Measurements from ENCODE around the gene RHOT2.

RHOT2 gene

DNA sequence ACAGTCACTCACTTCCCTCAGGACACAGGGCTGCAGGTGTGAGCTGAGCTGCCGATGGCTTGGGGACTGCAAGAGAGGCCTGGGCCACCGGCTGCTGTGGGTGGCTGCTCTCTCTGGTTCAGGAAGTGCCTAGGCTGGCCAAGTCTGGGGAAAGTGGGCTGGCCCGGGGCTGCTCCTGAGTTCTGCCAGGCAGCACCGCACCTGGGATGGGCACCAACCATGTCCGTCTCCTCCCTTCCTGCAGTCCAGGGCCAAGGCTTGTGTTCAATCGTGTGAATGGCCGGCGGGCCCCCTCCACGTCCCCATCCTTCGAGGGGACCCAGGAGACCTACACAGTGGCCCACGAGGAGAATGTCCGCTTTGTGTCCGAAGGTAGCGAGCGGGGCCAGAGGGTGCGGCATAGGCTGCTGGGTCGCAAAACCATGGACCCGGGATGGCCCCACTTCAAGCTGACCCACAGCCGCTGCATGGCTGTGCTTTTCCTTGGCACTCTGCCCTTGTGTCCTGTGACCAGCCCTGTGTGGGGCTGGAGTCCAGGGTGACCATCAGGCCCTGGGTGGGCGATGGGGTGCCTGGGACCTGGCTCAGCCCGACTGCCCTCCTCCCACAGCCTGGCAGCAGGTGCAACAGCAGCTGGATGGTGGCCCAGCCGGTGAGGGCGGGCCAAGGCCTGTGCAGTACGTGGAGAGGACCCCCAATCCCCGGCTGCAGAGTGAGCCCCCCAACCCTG is 20.6 kb upstream of the RHOT2 start:
- no peak for DNase-seq (ENCODE audit: low read depth in 2 of 2)

GRCh38 chr16:648071-648780 is 19.7 kb upstream of the RHOT2 start:
- no peak for DNase-seq (ENCODE audit: low read depth in 2 of 2)

DNA sequence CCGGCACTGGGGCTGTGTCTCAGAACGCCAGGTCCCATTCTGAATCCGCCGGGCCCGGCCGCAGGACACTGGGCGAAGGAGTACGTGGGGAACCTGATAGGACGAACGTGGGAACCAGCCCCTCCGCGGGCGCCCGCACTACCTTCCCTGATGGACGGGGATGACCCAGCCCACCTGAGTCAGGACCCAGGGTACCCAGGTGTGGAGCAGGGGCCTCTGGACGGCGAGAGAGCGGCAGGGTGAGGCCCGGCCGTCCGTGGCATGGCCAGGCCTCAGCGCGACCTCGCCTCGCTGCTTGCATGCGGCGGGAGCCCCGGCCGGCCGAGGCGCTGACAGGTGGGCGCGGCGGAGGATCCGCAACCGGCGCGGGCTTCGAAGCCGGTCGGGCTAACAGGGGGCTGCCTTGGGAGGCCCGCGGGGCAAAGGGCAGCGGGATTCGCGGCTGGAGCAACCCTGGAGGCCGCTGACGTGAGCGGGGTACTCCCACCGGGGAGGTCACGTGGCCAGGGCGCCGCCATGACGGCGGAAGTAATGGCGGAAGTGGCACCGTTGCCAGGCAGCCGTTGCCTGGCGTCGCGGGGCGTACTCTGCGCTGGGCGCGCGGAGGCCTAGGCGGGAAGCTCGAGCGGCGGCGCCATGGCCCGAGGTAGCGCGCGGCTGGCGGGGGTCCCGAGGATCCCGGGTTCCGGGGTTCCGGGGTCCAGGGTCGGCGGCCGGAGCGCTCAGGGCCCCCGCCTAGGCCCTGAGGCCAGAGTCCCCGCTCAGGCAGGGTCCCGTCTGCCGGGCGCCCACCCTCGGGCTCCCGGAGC is 18.9 kb upstream of the RHOT2 start, which contains the start of gene WDR90:
Gene WDR90, plus strand, starts transcription at position 585 of the 809 bp plus-strand sequence. Its CDS starts 52 bp downstream, at position 637.
- DNase-seq (ENCODE audit: low read depth in 2 of 2): peak; percentile 70 to 71

- no peak for DNase-seq (ENCODE audit: low read depth in 2 of 2)
These were observed 18.3 kb upstream of the RHOT2 start for GRCh38 chr16:649631-650030.

- DNase-seq (ENCODE audit: low read depth in 2 of 2): no peak
These were observed 16.1 kb upstream of the RHOT2 start for GRCh38 chr16:651844-652243.

GRCh38 chr16:652454-653305 is 15.3 kb upstream of the RHOT2 start:
- no peak for DNase-seq (ENCODE audit: low read depth in 2 of 2)

DNA sequence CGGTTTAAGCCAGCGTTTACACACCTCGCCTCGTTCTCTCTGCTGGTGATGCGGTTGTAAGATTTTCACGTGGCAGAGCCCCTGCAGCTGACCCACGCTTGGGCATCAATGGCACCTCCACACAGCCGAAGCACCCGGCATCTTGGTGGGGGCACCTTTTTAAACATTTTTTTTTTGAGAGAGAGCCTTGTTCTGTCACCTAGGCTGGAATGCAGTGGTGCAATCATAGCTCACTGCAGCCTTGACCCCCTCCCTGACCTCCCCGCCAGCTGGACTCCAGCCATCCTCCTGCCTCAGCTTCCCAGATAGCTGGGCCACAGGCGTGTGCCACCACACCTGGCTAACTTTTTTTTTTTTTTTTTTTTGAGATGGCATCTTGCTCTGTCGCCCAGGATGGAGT is 13.9 kb upstream of the RHOT2 start:
- no peak for DNase-seq (ENCODE audit: low read depth in 2 of 2)

GRCh38 chr16:657487-657886 is 10.4 kb upstream of the RHOT2 start:
- DNase-seq (ENCODE audit: low read depth in 2 of 2): no peak

DNA sequence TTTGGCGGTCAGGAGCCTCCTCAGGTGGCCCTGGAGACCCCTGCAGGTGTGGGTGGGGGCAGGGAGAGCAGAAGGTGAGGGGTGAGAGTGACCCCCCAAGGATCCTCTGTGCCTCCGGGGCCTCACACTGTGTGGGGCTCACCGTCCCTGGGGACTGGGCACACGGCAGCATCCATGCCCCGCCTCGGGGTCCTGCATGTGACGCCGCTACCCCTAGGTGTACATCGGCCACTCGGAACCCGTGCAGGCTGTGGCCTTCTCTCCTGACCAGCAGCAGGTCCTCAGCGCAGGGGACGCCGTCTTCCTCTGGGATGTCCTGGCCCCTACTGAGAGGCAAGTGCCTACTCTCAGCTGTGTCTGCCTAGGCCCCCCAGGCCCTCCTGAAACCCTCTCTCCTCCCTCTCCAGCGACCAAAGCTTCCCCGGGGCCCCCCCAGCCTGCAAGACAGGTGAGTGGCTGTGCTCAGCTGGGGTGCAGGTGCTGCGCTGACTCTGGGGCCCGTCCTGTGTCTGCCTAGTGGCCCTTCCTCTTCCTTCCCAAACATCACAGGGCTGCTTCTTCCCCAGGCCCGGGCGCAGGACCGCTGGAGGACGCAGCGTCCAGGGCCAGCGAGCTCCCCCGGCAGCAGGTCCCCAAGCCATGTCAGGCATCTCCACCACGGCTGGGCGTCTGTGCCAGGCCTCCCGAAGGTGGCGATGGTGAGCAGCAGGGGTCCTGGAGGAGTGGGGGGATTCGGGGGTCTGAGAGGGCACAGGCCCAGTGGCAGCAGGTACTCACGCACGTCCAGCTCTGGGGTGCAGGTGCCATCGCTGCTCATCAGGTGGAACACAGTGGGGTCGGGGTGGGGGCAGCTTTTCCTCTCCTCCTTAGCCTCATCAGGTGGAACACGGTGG is 9.0 kb upstream of the RHOT2 start:
- DNase-seq (ENCODE audit: low read depth in 2 of 2): no peak

GRCh38 chr16:659618-660017 is 8.3 kb upstream of the RHOT2 start:
- no peak for DNase-seq (ENCODE audit: low read depth in 2 of 2)

DNA sequence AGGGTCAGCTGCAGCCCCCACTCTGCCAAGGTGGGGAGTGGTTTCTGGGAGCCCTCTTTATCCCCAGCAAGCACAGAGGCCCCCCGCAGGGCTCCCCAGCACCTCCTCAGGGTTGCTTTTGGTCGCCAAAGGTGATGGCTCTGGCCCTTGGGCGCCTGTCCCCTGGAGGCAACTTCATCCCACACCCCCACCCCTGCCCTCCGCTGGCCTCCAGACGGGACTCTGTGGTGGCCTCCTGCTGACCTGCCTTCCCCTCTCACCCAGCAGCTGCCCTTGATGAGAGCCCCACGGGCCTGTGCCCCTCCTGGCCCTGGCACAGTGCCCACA is 7.8 kb upstream of the RHOT2 start:
- DNase-seq (ENCODE audit: low read depth in 2 of 2): no peak

- DNase-seq (ENCODE audit: low read depth in 2 of 2): no peak
These were observed 7.3 kb upstream of the RHOT2 start for GRCh38 chr16:660459-661183.

DNA sequence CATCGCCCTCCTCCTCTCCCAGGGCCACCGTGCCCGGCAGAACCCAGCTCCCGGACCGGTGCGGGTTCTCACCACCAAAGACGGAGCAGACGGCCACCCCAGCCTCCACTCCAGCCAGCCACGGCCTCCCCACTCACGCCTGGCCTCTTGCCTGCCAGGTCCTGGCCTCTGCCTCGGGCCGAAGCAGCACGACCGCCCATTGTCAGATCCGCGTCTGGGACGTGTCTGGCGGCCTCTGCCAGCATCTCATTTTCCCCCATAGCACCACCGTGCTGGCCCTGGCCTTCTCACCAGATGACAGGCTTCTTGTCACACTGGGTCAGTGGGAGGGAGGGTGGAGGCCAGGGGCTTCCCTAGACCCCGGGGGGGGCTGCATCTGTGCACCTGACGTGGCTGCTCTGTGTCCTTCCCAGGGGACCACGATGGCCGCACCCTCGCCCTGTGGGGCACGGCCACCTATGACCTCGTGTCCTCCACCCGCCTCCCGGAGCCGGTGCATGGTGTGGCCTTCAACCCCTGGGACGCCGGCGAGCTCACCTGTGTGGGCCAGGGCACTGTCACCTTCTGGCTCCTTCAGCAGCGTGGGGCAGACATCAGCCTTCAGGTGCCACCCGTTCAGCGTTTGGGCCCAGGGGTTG is 6.6 kb upstream of the RHOT2 start:
- DNase-seq (ENCODE audit: low read depth in 2 of 2): no peak

GRCh38 chr16:662095-662494 is 5.8 kb upstream of the RHOT2 start:
- DNase-seq (ENCODE audit: low read depth in 2 of 2): no peak

GRCh38 chr16:662597-662996 is 5.3 kb upstream of the RHOT2 start:
- no peak for DNase-seq (ENCODE audit: low read depth in 2 of 2)

DNA sequence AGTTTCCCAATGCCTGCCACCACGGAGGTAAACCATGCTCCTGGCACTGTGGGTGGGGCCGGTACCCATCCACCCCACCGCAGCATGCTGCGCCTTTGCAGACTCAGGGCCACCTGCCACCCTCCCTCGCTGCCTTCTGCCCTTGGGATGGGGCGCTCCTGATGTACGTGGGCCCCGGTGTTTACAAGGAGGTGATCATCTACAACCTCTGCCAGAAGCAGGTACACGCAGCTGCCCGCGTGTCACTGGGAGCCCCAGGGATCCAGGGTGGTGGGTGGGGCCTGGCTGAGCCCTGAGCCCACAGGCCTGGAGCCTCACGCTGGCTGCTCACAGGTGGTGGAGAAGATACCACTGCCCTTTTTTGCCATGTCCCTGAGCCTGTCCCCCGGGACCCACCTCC is 1.4 kb upstream of the RHOT2 start:
- no peak for DNase-seq (ENCODE audit: low read depth in 2 of 2)

DNA sequence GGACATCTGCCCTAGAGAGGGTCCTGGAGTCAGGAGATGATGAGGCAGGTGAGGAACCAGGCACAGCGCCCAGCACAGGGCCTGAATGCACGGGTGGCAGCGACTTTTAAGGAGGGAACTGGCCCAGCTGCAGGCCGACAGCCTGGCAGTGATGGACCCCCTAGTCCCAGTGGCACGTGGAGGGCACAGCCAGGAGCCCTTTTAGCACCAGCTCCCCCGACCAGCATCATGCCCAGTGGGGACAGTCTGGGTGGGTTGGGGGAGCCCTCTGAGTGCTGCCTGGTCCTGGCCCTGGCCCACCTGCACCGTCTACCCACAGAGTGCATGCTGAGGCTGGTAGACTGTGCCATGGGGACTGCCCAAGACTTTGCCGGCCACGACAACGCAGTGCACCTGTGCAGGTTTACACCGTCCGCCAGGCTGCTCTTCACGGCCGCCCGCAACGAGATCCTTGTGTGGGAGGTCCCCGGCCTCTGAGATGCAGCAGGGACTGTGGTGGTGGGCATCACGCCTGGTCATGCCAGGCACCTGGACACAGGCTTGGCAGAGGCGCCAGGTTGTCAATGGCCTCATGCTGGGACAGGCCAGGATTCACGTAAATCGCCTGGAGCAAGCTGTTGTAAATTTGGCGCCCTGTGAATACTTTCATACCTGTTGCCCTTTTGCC is 686 bp upstream of the RHOT2 start:
- DNase-seq (ENCODE audit: low read depth in 2 of 2): no peak

- DNase-seq (ENCODE audit: low read depth in 2 of 2): no peak
These were observed 713 bp downstream of the RHOT2 start for GRCh38 chr16:668519-669171.

All from fibroblast of skin of left quadriceps (primary cell).